ENCODE results near the gene TMC3. TPM values are rescaled to one million over a fixed set of nuclear protein-coding genes. Genes with fewer than 3 reads are reported as not detected.
A peak's percentile ranks its signal among the peaks of the same experiment; 100 is the strongest.

Gene TMC3
- total RNA-seq, 1 experiment from 2014 or later: not detected

GRCh38 chr15:81360491-81360890, 13.5 kb downstream of the TMC3 start:
- peaks cover under 1% of the 10 kb centered on the region for H3K27me3 Mint-ChIP-seq (ENCODE audit: unreplicated experiment)
- no peaks in the 10 kb centered on the region for H3K36me3 Mint-ChIP-seq (ENCODE audit: insufficient read depth, unreplicated experiment)
- no peak for DNase-seq
- H3K4me3 Mint-ChIP-seq (ENCODE audit: low read depth, unreplicated experiment): no peak overlapping the region
- CTCF ChIA-PET: no interaction called here
- TF ChIP-seq, protein P1, sequence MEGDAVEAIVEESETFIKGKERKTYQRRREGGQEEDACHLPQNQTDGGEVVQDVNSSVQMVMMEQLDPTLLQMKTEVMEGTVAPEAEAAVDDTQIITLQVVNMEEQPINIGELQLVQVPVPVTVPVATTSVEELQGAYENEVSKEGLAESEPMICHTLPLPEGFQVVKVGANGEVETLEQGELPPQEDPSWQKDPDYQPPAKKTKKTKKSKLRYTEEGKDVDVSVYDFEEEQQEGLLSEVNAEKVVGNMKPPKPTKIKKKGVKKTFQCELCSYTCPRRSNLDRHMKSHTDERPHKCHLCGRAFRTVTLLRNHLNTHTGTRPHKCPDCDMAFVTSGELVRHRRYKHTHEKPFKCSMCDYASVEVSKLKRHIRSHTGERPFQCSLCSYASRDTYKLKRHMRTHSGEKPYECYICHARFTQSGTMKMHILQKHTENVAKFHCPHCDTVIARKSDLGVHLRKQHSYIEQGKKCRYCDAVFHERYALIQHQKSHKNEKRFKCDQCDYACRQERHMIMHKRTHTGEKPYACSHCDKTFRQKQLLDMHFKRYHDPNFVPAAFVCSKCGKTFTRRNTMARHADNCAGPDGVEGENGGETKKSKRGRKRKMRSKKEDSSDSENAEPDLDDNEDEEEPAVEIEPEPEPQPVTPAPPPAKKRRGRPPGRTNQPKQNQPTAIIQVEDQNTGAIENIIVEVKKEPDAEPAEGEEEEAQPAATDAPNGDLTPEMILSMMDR (IDR thresholded peaks at IDR 0.05; ENCODE audit: unreplicated experiment): no peak
- no peaks in the 10 kb centered on the region for H3K9me3 Mint-ChIP-seq (ENCODE audit: low read depth, unreplicated experiment)
- H3K4me1 Mint-ChIP-seq (ENCODE audit: low read depth, unreplicated experiment): no peaks in the 10 kb centered on the region
- BruUV-seq (replicated peaks): no TSS peak
- no peak overlapping the region for H3K27ac Mint-ChIP-seq (ENCODE audit: unreplicated experiment)
- intact Hi-C loops (cut with micrococcal nuclease; ENCODE audit: unreplicated experiment): no loop called here

DNA sequence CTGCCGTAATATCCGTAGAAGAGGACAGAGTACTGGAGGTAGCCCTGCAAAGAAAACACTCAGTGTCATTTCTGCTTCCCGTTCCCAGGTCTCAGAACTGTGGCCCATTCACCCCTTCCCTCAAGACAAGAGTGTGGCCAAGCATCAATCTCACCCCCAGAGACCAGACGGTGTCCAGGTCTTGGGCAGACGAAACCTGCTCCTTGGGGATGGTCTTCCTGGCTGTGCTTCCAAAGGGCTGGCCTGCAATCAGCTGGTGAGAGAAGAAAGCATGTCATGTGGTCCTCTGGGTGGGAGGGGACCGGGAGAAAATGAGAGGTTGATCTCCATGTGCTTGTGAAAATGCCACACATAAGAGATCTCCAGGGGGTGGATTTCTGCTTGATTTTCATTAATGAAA, 15.8 kb downstream of the TMC3 start:
- Mint-ChIP-seq H3K27me3 (ENCODE audit: unreplicated experiment) (peaks cover 21% of the 10 kb centered on the region), H3K4me3 (ENCODE audit: low read depth, unreplicated experiment) (no peak overlapping the region), H3K27ac (ENCODE audit: unreplicated experiment) (no peak overlapping the region), H3K36me3 (ENCODE audit: insufficient read depth, unreplicated experiment) (no peaks in the 10 kb centered on the region), H3K9me3 (ENCODE audit: low read depth, unreplicated experiment) (no peaks in the 10 kb centered on the region), H3K4me1 (ENCODE audit: low read depth, unreplicated experiment) (no peaks in the 10 kb centered on the region)
- TF ChIP-seq, protein P1 (IDR thresholded peaks at IDR 0.05; ENCODE audit: unreplicated experiment): no peak
- intact Hi-C loops (cut with micrococcal nuclease; ENCODE audit: unreplicated experiment): no loop called here
- CTCF ChIA-PET: no interaction called here
- no TSS peak for BruUV-seq (replicated peaks)
- no peak for DNase-seq

DNA sequence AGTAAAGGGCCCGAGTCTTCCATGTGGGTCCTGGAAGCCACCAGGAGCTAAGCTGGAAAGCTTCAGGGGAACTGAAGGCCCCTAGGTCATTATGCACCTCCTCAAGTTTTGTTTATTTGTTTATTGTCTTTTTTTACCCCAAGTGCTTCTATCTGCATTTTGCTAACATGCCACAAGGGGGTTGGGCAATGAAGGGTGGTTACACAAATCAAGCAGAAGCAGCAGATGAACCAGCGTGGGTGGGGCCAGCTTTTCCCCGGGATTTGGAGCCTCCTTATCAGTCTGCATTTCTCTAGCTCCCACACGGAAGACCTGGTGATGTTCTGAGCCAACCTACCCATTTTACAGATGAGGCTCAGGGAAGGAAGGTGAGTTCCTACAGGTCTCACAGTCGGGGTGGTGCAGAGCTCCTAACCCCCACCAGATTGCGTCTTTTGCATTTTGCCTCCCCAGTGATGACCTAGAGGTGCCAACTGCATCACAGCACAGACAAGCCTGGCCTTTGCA, 16.8 kb downstream of the TMC3 start:
- TF ChIP-seq, protein P1 (IDR thresholded peaks at IDR 0.05; ENCODE audit: unreplicated experiment): peak; percentile 15
- no peaks in the 10 kb centered on the region for H3K4me1 Mint-ChIP-seq (ENCODE audit: low read depth, unreplicated experiment)
- CTCF ChIA-PET: interaction anchor here (0.6 to 0.9 kb wide), 2 partner anchors 24 to 91 kb away, joined by 3 read pairs; no protein-coding TSS in a partner anchor
- no TSS peak for BruUV-seq (replicated peaks)
- no peak overlapping the region for H3K4me3 Mint-ChIP-seq (ENCODE audit: low read depth, unreplicated experiment)
- intact Hi-C loops (cut with micrococcal nuclease; ENCODE audit: unreplicated experiment): no loop called here
- peaks cover 21% of the 10 kb centered on the region for H3K27me3 Mint-ChIP-seq (ENCODE audit: unreplicated experiment)
- no peak overlapping the region for H3K27ac Mint-ChIP-seq (ENCODE audit: unreplicated experiment)
- no peaks in the 10 kb centered on the region for H3K9me3 Mint-ChIP-seq (ENCODE audit: low read depth, unreplicated experiment)
- no peak for DNase-seq
- H3K36me3 Mint-ChIP-seq (ENCODE audit: insufficient read depth, unreplicated experiment): no peaks in the 10 kb centered on the region

GRCh38 chr15:81356252-81356651, 17.8 kb downstream of the TMC3 start:
- no TSS peak for BruUV-seq (replicated peaks)
- no peaks in the 10 kb centered on the region for H3K4me1 Mint-ChIP-seq (ENCODE audit: low read depth, unreplicated experiment)
- H3K27me3 Mint-ChIP-seq (ENCODE audit: unreplicated experiment): peaks cover 21% of the 10 kb centered on the region
- TF ChIP-seq, protein P1 (IDR thresholded peaks at IDR 0.05; ENCODE audit: unreplicated experiment): no peak
- H3K4me3 Mint-ChIP-seq (ENCODE audit: low read depth, unreplicated experiment): no peak overlapping the region
- no peaks in the 10 kb centered on the region for H3K9me3 Mint-ChIP-seq (ENCODE audit: low read depth, unreplicated experiment)
- no peaks in the 10 kb centered on the region for H3K36me3 Mint-ChIP-seq (ENCODE audit: insufficient read depth, unreplicated experiment)
- CTCF ChIA-PET: no interaction called here
- no peak overlapping the region for H3K27ac Mint-ChIP-seq (ENCODE audit: unreplicated experiment)
- intact Hi-C loops (cut with micrococcal nuclease; ENCODE audit: unreplicated experiment): no loop called here
- DNase-seq: no peak

Measured in Calu3 (cell line).